A549 (cell line): ENCODE measurements around the gene SRPK2. TPM values are rescaled to one million over a fixed set of nuclear protein-coding genes. Genes with fewer than 3 reads are reported as not detected.
"Not testable (repeated sequence)": the region's sequence is repeated elsewhere in the genome, so short reads cannot be mapped to it uniquely, and the experiment has no call there.

Source experiments
- ATAC-seq, 2 experiments: fragments of 200-7000 bp in 1 of 2; fragments of >200 bp in 1 of 2; cut with Nextera tagmentation in 1 of 2; cut with Tn5 transposase in 1 of 2; 3 replicates each; pipeline versions ENCODE4 v1.8.0 to v1.9.1; 2018 to 2020; ENCODE audit warnings: mild to moderate bottlenecking in 1 of 2, moderate library complexity in 1 of 2
- CTCF ChIA-PET: fragments of 300-600 bp; sonication (Branson Sonifier 250); formaldehyde crosslinking; extraction: SDS; loops from one replicate; lab custom pipeline; 2021; ENCODE audit warnings: antibody characterized with exemption, inconsistent platforms; lab: Yijun Ruan, JAX
- POLR2A ChIA-PET: fragments of 350-600 bp; formaldehyde crosslinking; extraction: SDS; loops from one replicate; lab custom pipeline; 2021; ENCODE audit warnings: antibody characterized with exemption, inconsistent platforms; lab: Yijun Ruan, JAX
- DNase-seq, 2 experiments: peaks; one replicate each; pipeline versions ENCODE4 v3.0.0 to v3.0.0-alpha.2; 2011 to 2016; ENCODE audit warnings: low read depth in 1 of 2, low spot score in 1 of 2
- FAIRE-seq: peaks from 2 replicates; lab custom pipeline; 2011; peaks lifted over from hg19 to GRCh38; lab: Jason Lieb, UNC
- H3K27ac ChIP-seq, 2 experiments: fragments of >200 bp; sonication (Bioruptor Twin); formaldehyde crosslinking; 3 replicates each; pipeline ENCODE4 v1.5.1; 2016 to 2017
- H3K4me1 ChIP-seq: fragments of >200 bp; sonication (Bioruptor Twin); formaldehyde crosslinking; 3 replicates; pipeline ENCODE4 v1.6.1; 2016
- H3K4me2 ChIP-seq: fragments of >200 bp; sonication (Bioruptor Twin); formaldehyde crosslinking; 3 replicates; pipeline ENCODE4 v1.6.1; 2016
- H3K4me3 ChIP-seq: fragments of >200 bp; sonication (Bioruptor Twin); formaldehyde crosslinking; 3 replicates; pipeline ENCODE4 v1.5.1; 2016
- H3K9me3 ChIP-seq: fragments of >200 bp; sonication (Bioruptor Twin); formaldehyde crosslinking; 3 replicates; pipeline ENCODE4 v1.6.1; 2016
- CBX8 ChIP-seq: fragments of 200-600 bp; sonication (generic); IDR thresholded peaks from 2 replicates; pipeline ENCODE4 v1.6.1; 2016
- CHD2 ChIP-seq: fragments of 150-350 bp; IDR thresholded peaks from 2 replicates; pipeline ENCODE4 v1.6.1; 2014; ENCODE audit warnings: low read length; ENCODE audit not compliant: partially characterized antibody
- CHD4 ChIP-seq: fragments of 200-600 bp; sonication (generic); IDR thresholded peaks from 2 replicates; pipeline ENCODE4 v1.6.1; 2016; ENCODE audit warnings: antibody characterized with exemption, mild to moderate bottlenecking, borderline replicate concordance
- CTCF ChIP-seq: fragments of >200 bp; sonication (Bioruptor Twin); formaldehyde crosslinking; IDR thresholded peaks from 3 replicates; pipeline ENCODE4 v1.5.1; 2016
- E2F6 ChIP-seq: IDR thresholded peaks from 2 replicates; pipeline ENCODE4 v1.6.1; 2012; ENCODE audit warnings: low read depth, borderline replicate concordance
- EHF ChIP-seq: fragments of 250-450 bp; sonication (Bioruptor Pico); IDR thresholded peaks from 2 replicates; pipeline ENCODE4 v1.5.0; 2020; ENCODE audit warnings: mild to moderate bottlenecking
- ELK1 ChIP-seq: fragments of 150-350 bp; IDR thresholded peaks from 2 replicates; pipeline ENCODE4 v1.6.1; 2014; ENCODE audit warnings: low read depth, mild to moderate bottlenecking, low read length
- EP300 ChIP-seq, 2 experiments: fragments of >200 bp; sonication (Bioruptor Twin); formaldehyde crosslinking; IDR thresholded peaks; 2 replicates in 1 of 2; 3 replicates in 1 of 2; pipeline ENCODE4 v1.6.1; 2016 to 2017
- ESRRA ChIP-seq: fragments of 150-350 bp; IDR thresholded peaks from 2 replicates; pipeline ENCODE4 v1.6.1; 2014; ENCODE audit warnings: mild to moderate bottlenecking, low read length, borderline replicate concordance
- FOSB ChIP-seq: fragments of 250-450 bp; sonication (Bioruptor Pico); IDR thresholded peaks from 2 replicates; pipeline ENCODE4 v1.5.0; 2020; ENCODE audit warnings: mild to moderate bottlenecking, moderate library complexity
- GATA3 ChIP-seq: IDR thresholded peaks from 2 replicates; pipeline ENCODE4 v1.6.1; 2012; ENCODE audit warnings: borderline replicate concordance
- HEYL ChIP-seq: fragments of 250-450 bp; sonication (Bioruptor Pico); IDR thresholded peaks from 2 replicates; pipeline ENCODE4 v1.8.0; 2021; ENCODE audit warnings: mild to moderate bottlenecking, moderate library complexity
- HMGXB4 ChIP-seq: fragments of 250-450 bp; sonication (Bioruptor Pico); IDR thresholded peaks from 2 replicates; pipeline ENCODE4 v1.5.0; 2021; ENCODE audit warnings: mild to moderate bottlenecking, moderate library complexity, borderline replicate concordance
- HOXB5 ChIP-seq: fragments of 250-450 bp; sonication (Bioruptor Pico); IDR thresholded peaks from 2 replicates; pipeline ENCODE4 v1.5.0; 2020; ENCODE audit warnings: mild to moderate bottlenecking, moderate library complexity
- JUNB ChIP-seq: fragments of >200 bp; sonication (Bioruptor Twin); formaldehyde crosslinking; IDR thresholded peaks from 2 replicates; pipeline ENCODE4 v1.6.1; 2016
- MAX ChIP-seq: IDR thresholded peaks from 2 replicates; pipeline ENCODE4 v1.6.1; 2012
- MAZ ChIP-seq: fragments of 150-350 bp; IDR thresholded peaks from 2 replicates; pipeline ENCODE4 v1.6.1; 2014; ENCODE audit warnings: antibody characterized with exemption, low read depth, low read length, borderline replicate concordance
- NFE2L2 ChIP-seq: fragments of 150-350 bp; conservative IDR thresholded peaks from 2 replicates; pipeline ENCODE4 v1.6.1; 2014; ENCODE audit warnings: low read length
- NPAS2 ChIP-seq: fragments of 250-450 bp; sonication (Bioruptor Pico); IDR thresholded peaks from 2 replicates; pipeline ENCODE4 v1.8.0; 2022; ENCODE audit warnings: mild to moderate bottlenecking, moderate library complexity, borderline replicate concordance
- POLR2A ChIP-seq: IDR thresholded peaks from 2 replicates; pipeline ENCODE4 v1.6.1; 2012; ENCODE audit warnings: mild to moderate bottlenecking, low read length
- RAD21 ChIP-seq, 2 experiments: fragments of >200 bp in 1 of 2; sonication (Bioruptor Twin) in 1 of 2; formaldehyde crosslinking in 1 of 2; IDR thresholded peaks in 1 of 2; conservative IDR thresholded peaks in 1 of 2; 2 replicates in 1 of 2; 3 replicates in 1 of 2; pipeline ENCODE4 v1.6.1; 2012 to 2018; ENCODE audit warnings: inconsistent platforms in 1 of 2
- REST ChIP-seq: fragments of 200-600 bp; sonication (generic); IDR thresholded peaks from 2 replicates; pipeline ENCODE4 v1.6.1; 2016; ENCODE audit warnings: antibody characterized with exemption, mild to moderate bottlenecking, moderate library complexity
- SMC3 ChIP-seq: fragments of >200 bp; sonication (Bioruptor Twin); formaldehyde crosslinking; IDR thresholded peaks from 3 replicates; pipeline ENCODE4 v1.6.1; 2018; ENCODE audit warnings: inconsistent platforms
- TP53 ChIP-seq: fragments of 250-450 bp; sonication (Bioruptor Pico); IDR thresholded peaks from 2 replicates; pipeline ENCODE4 v1.5.0; 2021; ENCODE audit warnings: mild to moderate bottlenecking, moderate library complexity
- ZNF302 ChIP-seq: fragments of 250-450 bp; sonication (Bioruptor Pico); IDR thresholded peaks from 2 replicates; pipeline ENCODE4 v1.9.0; 2021; ENCODE audit warnings: inconsistent platforms, mild to moderate bottlenecking, moderate library complexity
- WGBS: methylation state at CpG from one replicate; pipeline ENCODE4 v1.1.6; 2017; ENCODE audit errors: missing lambda C conversion rate; 5-methylcytosine and 5-hydroxymethylcytosine counted together
- polyA plus RNA-seq, 4 experiments: library from polyadenylated mRNA; depleted of rRNA in 3 of 4; stranded (reverse); fragments of >200 nt; fragmentation: RNase III in 1 of 4; extraction: RNeasy Plus Mini Kit Qiagen cat#74134 plus additional on column Dnase treatment in 1 of 4; gene quantifications; 2 replicates in 3 of 4; 3 replicates in 1 of 4; pipeline ENCODE4 v1.2.3, GENCODE V29; 2011 to 2017

Gene SRPK2
- polyA plus RNA-seq, 2 of the 4 experiments (the other 2 are of a cell fraction) = 23.0 to 30.9 TPM

GRCh38 chr7:105336009-105336408 lies 52.7 kb downstream of the SRPK2 start (continued):
- TF ChIP-seq REST = no peak
- no peak for TF ChIP-seq EHF (CRISPR knock-in tag)
- TF ChIP-seq HEYL (CRISPR knock-in tag) = no peak
- no peak for TF ChIP-seq HOXB5 (CRISPR knock-in tag)
- peak; percentile 62 for TF ChIP-seq SMC3
- TF ChIP-seq NFE2L2 = no peak
- no peak for TF ChIP-seq EP300 (IDR thresholded peaks at IDR 0.05)
- TF ChIP-seq E2F6 = no peak
- TF ChIP-seq CBX8 = no peak
- no peak for TF ChIP-seq NPAS2 (CRISPR knock-in tag)
- TF ChIP-seq POLR2A = no peak
- peak; percentile 41; the same call in 2 of the 3 replicates for TF ChIP-seq CTCF
- no peak for TF ChIP-seq GATA3
- TF ChIP-seq JUNB = no peak
- TF ChIP-seq, all 56 proteins: peak for 3

- H3K27ac ChIP-seq, ATAC-seq, H3K4me1 ChIP-seq, H3K4me2 ChIP-seq, POLR2A ChIA-PET, H3K4me3 ChIP-seq, H3K9me3 ChIP-seq, DNase-seq, FAIRE-seq: not testable (repeated sequence)
- CTCF ChIA-PET = interaction anchor here (0.7 kb wide), 1 partner anchor 44 kb away, joined by 3 read pairs; no protein-coding TSS in a partner anchor
- 90% methylated on average over 5 of the region's 5 CpGs for WGBS
These were observed 56.1 kb downstream of the SRPK2 start for GRCh38 chr7:105332661-105333060.

- H3K4me3 ChIP-seq = no peak overlapping the region
- no peak overlapping the region for H3K27ac ChIP-seq
- no peaks in the 10 kb centered on the region for H3K9me3 ChIP-seq
- CTCF ChIA-PET = interaction anchor here (0.8 kb wide), 1 partner anchor 185 kb away, joined by 3 read pairs; no protein-coding TSS in a partner anchor
- 86% methylated on average over 3 of the region's 3 CpGs for WGBS
- no peak for FAIRE-seq
- H3K4me1 ChIP-seq = 0 out of 3 replicates have a peak, but pooled peaks cover 3% of the 10 kb centered on the region
- TF ChIP-seq ELK1 = no peak
- TF ChIP-seq ESRRA = no peak
- no peak for TF ChIP-seq MAZ
- TF ChIP-seq RAD21 (conservative IDR thresholded peaks at IDR 0.05 in 1 of 2, IDR thresholded peaks at IDR 0.05 in 1 of 2) = no peak
- TF ChIP-seq MAX = no peak
- no peak for TF ChIP-seq EHF (CRISPR knock-in tag)
- TF ChIP-seq ZNF302 (CRISPR knock-in tag) = no peak
- TF ChIP-seq CHD4 = no peak
- no peak for TF ChIP-seq SMC3
- TF ChIP-seq CHD2 = no peak
- TF ChIP-seq TP53 (CRISPR knock-in tag) = no peak
- TF ChIP-seq FOSB (CRISPR knock-in tag) = no peak
- no peak for TF ChIP-seq HMGXB4 (CRISPR knock-in tag)
- no peak for ATAC-seq
- H3K4me2 ChIP-seq = no peak overlapping the region
- POLR2A ChIA-PET = no interaction called here
- no peak for DNase-seq
These were observed 58.2 kb downstream of the SRPK2 start for GRCh38 chr7:105330526-105330925.
